ENCODE results near the gene VPS11.
"Not testable (repeated sequence)": the region's sequence is repeated elsewhere in the genome, so short reads cannot be mapped to it uniquely, and the experiment has no call there.

Gene VPS11

GRCh38 chr11:119067371-119068222 lies at the start of gene VPS11:
Gene VPS11, plus strand, starts transcription at chr11:119067818. Its CDS starts 6 bp downstream, at chr11:119067824.
- peak; percentile 95 for DNase-seq

GRCh38 chr11:119018074-119018938 lies 49.3 kb upstream of the VPS11 start, which contains the start of the genes RPS25 and TRAPPC4:
Gene RPS25, minus strand, starts transcription at chr11:119018343. Its CDS starts 59 bp downstream, at chr11:119018284.
Gene TRAPPC4, plus strand, starts transcription at chr11:119018766. Its CDS starts 30 bp downstream, at chr11:119018796.
- peak; percentile 96 for DNase-seq

GRCh38 chr11:119019996-119020395 lies 47.6 kb upstream of the VPS11 start:
- no peak for DNase-seq

DNA sequence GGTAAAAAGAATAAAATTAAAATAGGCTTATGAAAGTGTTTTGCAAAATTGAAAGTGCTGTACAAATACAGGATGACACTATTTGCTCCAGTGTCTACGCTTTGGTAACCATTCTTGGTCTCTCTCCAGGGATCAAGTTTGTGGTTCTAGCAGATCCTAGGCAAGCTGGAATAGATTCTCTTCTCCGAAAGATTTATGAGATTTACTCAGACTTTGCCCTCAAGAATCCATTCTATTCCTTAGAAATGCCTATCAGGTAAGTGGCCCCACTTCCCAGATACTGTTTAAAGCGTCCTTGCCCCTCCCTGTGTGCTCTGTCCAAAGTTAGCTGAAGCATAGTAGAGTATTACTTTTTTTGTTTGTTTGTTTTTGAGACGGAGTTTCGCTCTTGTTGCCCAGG lies 46.0 kb upstream of the VPS11 start:
- no peak for DNase-seq

GRCh38 chr11:119023741-119024140 lies 43.9 kb upstream of the VPS11 start:
- peak; percentile 16 for DNase-seq

- no peak for DNase-seq
These were observed 43.1 kb upstream of the VPS11 start for GRCh38 chr11:119024430-119025098.

- DNase-seq = no peak
These were observed 42.5 kb upstream of the VPS11 start for GRCh38 chr11:119025099-119025473.

DNA sequence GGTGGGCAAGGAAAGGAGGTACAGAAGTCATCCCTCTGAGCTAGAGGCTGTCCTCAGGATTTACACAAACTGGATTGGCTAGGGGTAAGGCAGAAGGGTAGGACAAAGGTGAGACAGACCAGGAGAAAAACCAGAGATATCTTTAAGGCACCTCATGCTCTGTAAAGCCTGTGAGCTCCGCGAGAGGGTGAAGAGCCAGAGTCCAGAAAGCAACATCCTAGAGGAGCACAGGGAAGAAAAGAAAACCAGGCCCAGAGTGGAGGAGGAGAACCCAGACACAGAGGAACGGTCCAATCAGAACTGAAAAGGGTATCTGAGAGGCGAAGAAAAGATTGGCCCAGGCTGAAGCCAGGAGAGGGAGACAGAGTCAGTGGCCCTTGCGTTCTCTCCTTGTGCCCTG lies 42.1 kb upstream of the VPS11 start:
- DNase-seq = no peak

GRCh38 chr11:119025978-119026766 lies 41.4 kb upstream of the VPS11 start:
- no peak for DNase-seq

DNA sequence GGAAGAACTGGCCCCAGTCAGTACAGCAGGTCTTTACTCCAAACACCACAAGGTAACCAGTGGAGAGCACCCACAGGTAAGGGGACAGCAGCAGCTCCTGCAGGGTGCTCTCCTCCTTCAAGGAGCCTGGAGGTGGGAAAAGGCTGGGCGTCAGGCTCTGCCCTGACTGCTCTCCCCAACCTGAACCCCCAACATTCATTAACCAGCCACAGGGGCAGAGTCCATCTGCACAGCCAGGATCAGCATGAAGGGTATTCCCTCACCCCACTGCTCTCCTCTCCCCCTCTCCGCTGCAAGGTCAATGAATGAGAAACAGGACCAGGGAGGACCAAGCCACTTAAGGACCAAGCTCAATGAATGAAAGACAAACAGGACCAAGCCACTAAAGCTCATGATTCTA lies 40.6 kb upstream of the VPS11 start:
- DNase-seq = no peak

GRCh38 chr11:119027561-119028345 lies 39.9 kb upstream of the VPS11 start:
- DNase-seq = no peak

GRCh38 chr11:119028346-119029068 lies 39.1 kb upstream of the VPS11 start:
- no peak for DNase-seq

GRCh38 chr11:119029069-119029339 lies 38.6 kb upstream of the VPS11 start:
- no peak for DNase-seq

DNA sequence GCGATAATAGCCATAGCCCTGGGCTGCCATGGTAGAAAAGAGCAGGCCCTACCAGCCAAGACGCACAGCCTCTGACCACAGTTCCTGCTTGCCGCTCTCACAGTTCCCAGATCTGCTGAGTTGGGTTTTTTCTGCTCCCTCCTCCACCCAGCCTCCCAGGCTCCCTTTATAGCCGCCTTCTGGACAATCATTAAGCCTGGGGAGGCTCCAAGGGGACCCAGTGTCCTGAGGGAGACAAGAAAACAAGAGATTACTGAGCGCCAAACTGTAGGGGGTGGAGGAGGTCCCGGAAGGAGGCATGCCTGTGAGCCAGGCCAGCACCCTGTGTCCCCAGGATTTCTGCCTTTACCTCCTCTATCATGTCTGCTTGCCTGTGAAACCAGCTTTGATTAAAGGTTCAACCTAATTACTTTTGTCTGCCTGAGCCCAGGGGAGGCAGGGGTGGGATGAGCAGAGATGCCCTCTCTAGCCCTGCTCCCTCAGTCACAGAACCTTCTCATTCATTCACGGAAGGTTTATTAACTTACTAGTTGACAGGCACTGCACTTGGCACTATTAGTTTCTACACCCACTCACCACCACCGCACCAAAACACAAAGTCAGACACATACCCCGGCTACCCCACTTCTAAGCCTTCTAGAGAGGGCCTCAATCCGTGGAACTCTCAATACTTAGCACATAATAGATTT lies 38.1 kb upstream of the VPS11 start:
- DNase-seq = no peak

DNA sequence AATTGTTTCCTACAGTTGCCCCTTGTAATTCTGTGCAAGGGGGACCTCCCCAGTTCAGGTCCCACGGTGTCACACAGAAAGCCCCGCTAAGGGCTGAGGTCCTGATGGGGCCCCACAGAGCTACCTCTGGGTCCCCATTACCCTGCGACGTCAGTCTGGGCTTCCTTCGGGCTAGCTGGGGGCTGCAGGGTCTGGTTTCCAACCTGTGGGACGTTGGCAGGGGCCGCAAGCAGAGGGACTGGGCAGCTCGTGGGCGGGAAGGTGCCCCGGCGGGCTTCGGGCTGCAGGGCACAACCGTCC lies 37.6 kb upstream of the VPS11 start:
- DNase-seq = no peak

DNA sequence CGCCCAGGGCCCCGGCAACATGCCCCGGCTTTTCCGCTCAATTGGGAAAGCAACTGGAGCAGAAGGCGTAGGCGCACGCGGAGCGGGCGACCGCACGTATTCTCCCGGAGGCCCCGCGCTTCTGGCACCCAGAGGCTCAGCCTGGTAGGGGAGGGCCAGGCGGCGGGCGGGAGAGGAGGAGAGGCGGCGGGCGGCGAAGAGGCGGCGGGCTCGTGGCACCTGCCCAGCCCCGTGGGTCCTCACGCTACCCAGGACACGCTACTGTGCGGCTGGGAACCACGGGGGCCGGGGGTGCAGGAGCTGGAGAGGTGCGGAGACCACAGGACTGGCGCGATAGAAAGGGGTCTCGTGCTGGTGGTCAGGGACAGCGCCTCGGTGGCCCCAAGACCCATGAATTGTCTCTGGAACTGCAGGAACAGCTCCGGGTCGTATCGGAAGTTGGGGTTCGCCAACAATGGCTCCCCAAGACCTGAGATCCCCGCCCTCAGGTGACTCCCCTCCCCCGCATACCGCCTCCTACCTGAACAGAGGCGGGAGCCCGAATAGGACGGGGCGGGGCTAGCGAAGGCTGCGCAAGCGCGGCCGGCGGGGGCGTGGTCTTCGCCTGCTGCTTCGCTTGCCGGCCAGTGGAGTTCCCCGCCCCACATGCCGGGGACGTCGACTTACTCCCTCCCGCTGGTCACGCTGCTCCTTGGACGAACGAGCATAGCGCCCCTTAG lies 37.1 kb upstream of the VPS11 start, which contains the start of gene SLC37A4:
Gene SLC37A4 (minus strand): TSS at position 549 of the 719 bp plus-strand sequence.
- peak; percentile 96 for DNase-seq

DNA sequence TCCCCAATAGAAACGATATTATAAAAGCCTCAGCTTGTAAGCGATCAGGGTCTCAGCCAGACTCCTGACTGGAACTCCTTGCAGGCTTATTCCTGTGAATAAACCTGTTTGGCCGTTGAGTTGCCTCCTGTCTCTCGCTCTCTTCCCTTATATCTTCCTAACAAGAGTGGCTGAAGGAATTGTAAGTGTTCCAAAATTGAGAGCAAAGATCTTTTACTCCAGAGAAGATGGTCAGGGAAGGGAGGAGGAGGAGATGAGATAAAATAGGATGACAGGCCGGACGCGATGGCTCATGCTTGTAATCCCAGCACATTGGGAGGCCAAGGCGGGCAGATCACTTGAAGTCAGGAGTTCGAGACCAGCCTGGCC lies 35.7 kb upstream of the VPS11 start:
- DNase-seq = no peak

DNA sequence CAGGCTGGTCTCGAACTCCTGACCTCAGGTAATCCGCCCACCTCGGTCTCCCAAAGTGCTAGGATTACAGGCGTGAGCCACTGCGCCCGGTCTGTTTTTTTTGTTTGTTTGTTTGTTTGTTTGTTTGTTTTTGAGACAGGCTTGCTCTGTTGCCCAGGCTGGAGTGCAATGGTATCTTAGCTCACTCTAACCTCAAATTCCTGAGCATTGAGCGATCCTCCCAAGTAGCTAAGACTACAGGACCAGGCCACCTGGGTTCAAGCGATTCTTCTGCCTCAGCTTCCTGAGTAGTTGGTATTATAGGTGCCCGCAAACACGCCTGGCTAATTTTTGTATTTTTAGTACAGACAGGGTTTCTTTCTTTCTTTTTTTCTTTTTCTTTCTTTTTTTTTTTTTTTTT lies 34.2 kb upstream of the VPS11 start:
- not testable (repeated sequence) for DNase-seq

DNA sequence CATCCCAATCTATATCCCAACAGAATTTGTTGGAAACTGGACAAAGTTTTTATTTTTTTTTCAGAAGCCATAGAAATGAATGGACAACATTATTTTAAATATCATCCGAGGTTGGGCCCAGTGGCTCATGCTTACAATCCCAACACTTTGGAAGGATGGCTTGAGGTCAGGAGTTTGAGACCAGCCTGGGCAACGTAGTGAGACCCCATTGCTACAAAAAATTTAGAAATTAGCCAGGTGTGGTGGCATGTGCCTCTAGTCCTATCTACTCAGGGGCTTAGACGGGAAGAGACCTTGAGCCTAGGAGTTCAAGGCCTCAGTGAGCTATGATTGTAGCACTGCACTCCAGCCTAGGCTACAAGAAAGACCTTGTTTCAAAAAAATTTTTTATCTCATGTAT lies 32.8 kb upstream of the VPS11 start:
- no peak for DNase-seq

DNA sequence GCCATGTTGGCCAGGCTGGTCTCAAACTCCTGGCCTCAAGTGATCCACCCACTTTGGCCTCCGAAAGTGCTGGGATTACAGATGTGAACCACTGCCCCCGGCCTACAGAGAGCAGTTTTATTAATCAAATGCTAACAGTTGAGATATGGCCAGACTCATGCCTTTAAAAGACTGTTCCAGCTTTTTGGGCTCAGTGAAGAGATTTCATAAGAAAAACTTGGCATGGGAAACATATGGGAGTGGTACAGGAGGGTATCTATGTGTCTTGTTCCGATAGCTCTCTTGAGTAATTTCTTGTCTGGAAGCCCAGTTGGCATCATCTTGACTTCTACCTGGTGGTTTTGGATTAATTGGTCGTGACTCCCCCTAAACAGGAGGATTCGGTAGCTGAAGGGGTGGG lies 28.7 kb upstream of the VPS11 start:
- no peak for DNase-seq

Data from fibroblast of skin of right quadriceps (primary cell).